K562 (cell line): ENCODE data around the gene ZMYND8. TPM values are rescaled to one million over a fixed set of nuclear protein-coding genes. Genes with fewer than 3 reads are reported as not detected.
A peak's percentile ranks its signal among the peaks of the same experiment; 100 is the strongest.

Source experiments
- CGGBP1 ChIP-seq: fragments of 250-450 bp; sonication (Bioruptor Pico); IDR thresholded peaks from 2 replicates; pipeline ENCODE4 v1.9.0; 2021; ENCODE audit warnings: mild to moderate bottlenecking
- CHD7 ChIP-seq: fragments of 200-600 bp; sonication (generic); IDR thresholded peaks from one replicate; pipeline ENCODE4 v1.6.1; 2012; ENCODE audit warnings: mild to moderate bottlenecking, low read depth, low read length, inconsistent platforms
- ELF4 ChIP-seq: fragments of 450-650 bp; formaldehyde crosslinking; IDR thresholded peaks from 2 replicates; pipeline ENCODE4 v1.4.0; 2022; ENCODE audit warnings: missing genetic modification characterization
- HBP1 ChIP-seq: fragments of 450-650 bp; formaldehyde crosslinking; IDR thresholded peaks from 2 replicates; pipeline ENCODE4 v1.4.0; 2022; ENCODE audit warnings: missing genetic modification characterization
- NFATC3 ChIP-seq: fragments of 450-650 bp; IDR thresholded peaks from 2 replicates; pipeline ENCODE4 v1.6.1; 2017; ENCODE audit warnings: mild to moderate bottlenecking
- RFX5 ChIP-seq: IDR thresholded peaks from 2 replicates; pipeline ENCODE4 v1.6.1; 2011; ENCODE audit warnings: low read depth, mild to moderate bottlenecking, improper control_type of control experiment, low read length
- U2AF1 ChIP-seq: fragments of 200-400 bp; formaldehyde crosslinking; optimal IDR thresholded peaks from 2 replicates; pipeline ENCODE3; 2017; ENCODE audit warnings: mild to moderate bottlenecking, low read depth, low read length, moderate library complexity
- ZNF197 ChIP-seq: fragments of 200-800 bp; sonication (Bioruptor generic); IDR thresholded peaks from 2 replicates; pipeline ENCODE4 v1.6.1; 2016; ENCODE audit warnings: low read depth, missing genetic modification characterization, missing compliant biosample characterization
- ZNF316 ChIP-seq: fragments of 450-650 bp; IDR thresholded peaks from 2 replicates; pipeline ENCODE4 v1.6.1; 2016
- polyA plus RNA-seq, 8 experiments: library from polyadenylated mRNA; depleted of rRNA in 4 of 8; stranded (reverse) in 5 of 8; unstranded in 3 of 8; fragments of >200 nt; fragmentation: Nextera tagmentation in 2 of 8; fragmentation: Illumina TruSeq in 1 of 8; extraction: Ambion mirVana in 2 of 8; extraction: Trizol in 1 of 8; gene quantifications; 2 replicates each; pipeline versions ENCODE4 v1.2.1 to v1.2.3, GENCODE V29; 2011 to 2014; ENCODE audit warnings: inconsistent platforms in 1 of 8, missing spikeins in 1 of 8
- total RNA-seq, 7 experiments: library from RNA; depleted of rRNA in 6 of 7; stranded (reverse); fragments of >200 nt in 6 of 7; fragmentation: Illumina TruSeq in 2 of 7; extraction: Trizol in 2 of 7; gene quantifications; 2 replicates each; pipeline versions ENCODE4 v1.2.1 to v1.2.3, GENCODE V29; 2011 to 2021; ENCODE audit warnings: low replicate concordance in 1 of 7
- TF ChIP-seq, protein P1 (sequence below): fragments of 250-450 bp; sonication (Bioruptor Pico); IDR thresholded peaks from 2 replicates; pipeline ENCODE4 v1.4.0; 2020; ENCODE audit warnings: mild to moderate bottlenecking, moderate library complexity, borderline replicate concordance

Gene ZMYND8
- total and polyA plus RNA-seq, 9 of the 15 experiments (the other 6 are each of a cell fraction or from before 2014, with no cell fraction given), result 31.8 to 148 (median 71.9) TPM

- no peak for TF ChIP-seq CHD7
- no peak for TF ChIP-seq CGGBP1 (CRISPR knock-in tag)
- TF ChIP-seq ELF4 (CRISPR knock-in tag), result peak; percentile 77; the same call in 1 of the 2 replicates
- peak; percentile 92 for TF ChIP-seq ZNF197 (CRISPR knock-in tag)
- TF ChIP-seq HBP1 (CRISPR knock-in tag), result peak; percentile 34; the same call in 1 of the 2 replicates
- 0 out of 2 replicates have a peak, but pooled peaks have one; percentile 20 for TF ChIP-seq NFATC3
- no peak for TF ChIP-seq U2AF1
- peak; percentile 94 for TF ChIP-seq ZNF316
- TF ChIP-seq RFX5, result no peak
- TF ChIP-seq, protein P1, sequence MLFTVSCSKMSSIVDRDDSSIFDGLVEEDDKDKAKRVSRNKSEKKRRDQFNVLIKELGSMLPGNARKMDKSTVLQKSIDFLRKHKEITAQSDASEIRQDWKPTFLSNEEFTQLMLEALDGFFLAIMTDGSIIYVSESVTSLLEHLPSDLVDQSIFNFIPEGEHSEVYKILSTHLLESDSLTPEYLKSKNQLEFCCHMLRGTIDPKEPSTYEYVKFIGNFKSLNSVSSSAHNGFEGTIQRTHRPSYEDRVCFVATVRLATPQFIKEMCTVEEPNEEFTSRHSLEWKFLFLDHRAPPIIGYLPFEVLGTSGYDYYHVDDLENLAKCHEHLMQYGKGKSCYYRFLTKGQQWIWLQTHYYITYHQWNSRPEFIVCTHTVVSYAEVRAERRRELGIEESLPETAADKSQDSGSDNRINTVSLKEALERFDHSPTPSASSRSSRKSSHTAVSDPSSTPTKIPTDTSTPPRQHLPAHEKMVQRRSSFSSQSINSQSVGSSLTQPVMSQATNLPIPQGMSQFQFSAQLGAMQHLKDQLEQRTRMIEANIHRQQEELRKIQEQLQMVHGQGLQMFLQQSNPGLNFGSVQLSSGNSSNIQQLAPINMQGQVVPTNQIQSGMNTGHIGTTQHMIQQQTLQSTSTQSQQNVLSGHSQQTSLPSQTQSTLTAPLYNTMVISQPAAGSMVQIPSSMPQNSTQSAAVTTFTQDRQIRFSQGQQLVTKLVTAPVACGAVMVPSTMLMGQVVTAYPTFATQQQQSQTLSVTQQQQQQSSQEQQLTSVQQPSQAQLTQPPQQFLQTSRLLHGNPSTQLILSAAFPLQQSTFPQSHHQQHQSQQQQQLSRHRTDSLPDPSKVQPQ (CRISPR knock-in tag), result no peak
Observed at GRCh38 chr20:47357296-47358038, 968 bp upstream of the ZMYND8 start (continued).
